ENCODE measurements around the gene IKZF1.
"Not testable (repeated sequence)": the region's sequence is repeated elsewhere in the genome, so short reads cannot be mapped to it uniquely, and the experiment has no call there.

The IKZF1 gene

DNA sequence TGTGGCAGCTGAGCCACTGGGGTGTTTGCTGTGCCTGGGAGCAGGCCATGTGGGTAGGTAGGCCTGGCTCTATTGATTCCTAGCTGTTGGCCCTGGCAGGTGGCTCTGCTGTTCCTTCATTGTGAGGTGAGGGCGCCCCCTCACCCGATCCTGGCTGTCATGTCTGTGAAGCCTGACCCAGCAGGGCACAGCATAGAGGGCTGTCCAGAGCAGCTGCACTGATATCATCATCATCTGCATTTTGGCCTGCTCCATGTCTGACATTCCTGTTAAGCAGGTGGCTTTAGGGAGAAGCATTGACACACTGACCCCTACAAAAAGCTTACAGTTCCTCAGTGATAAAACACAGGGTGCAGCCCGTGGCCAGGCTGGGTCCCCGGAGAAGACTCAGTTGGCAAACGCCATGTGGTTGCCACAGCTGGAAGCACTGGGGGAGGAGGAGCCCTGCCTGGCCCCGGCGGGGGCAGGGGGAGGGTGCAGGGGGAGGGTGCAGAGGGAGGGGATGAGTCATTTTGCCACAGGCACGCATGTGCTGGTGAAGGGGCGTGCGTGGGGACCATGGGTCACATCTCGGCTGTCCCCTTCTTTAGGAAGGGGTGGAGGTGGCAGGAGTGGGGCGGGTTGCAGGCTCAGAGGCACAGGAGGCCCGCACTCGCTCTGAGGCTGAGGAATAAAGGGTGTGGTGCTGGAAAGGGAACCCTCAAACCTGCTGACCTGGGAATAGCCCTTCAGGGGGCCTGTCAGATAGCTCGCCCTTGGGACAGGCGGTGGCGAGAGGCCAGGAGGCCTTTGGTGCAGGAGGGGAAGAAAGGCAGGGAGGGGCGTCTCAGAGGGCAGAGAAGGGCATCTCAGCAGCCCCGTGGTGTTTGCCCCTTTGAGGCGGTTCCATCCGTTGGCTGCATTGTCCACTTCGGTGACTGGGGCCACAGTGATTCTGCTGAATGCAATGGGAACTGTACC, 31.6 kb downstream of the IKZF1 start:
- FAIRE-seq = no peak

- FAIRE-seq = no peak
These were observed 32.6 kb downstream of the IKZF1 start for GRCh38 chr7:50336894-50337703.

DNA sequence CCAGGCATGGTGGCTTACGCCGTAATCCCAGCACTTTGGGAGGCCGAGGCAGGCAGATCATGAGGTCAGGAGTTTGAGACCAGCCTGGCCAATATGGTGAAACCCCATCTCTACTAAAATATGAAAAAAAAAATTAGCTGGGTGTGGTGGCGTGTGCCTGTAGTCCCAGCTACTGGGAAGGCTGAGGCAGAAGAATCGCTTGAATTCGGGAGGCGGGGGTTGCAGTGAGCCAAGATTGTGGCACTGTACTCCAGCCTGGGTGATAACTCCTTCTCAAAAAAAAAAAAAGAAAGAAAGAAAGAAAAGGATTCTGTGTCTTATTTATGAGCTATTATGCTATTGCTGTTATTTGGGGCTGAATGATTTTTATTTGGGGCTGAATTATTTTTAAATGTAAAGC, 35.0 kb downstream of the IKZF1 start:
- FAIRE-seq = not testable (repeated sequence)

DNA sequence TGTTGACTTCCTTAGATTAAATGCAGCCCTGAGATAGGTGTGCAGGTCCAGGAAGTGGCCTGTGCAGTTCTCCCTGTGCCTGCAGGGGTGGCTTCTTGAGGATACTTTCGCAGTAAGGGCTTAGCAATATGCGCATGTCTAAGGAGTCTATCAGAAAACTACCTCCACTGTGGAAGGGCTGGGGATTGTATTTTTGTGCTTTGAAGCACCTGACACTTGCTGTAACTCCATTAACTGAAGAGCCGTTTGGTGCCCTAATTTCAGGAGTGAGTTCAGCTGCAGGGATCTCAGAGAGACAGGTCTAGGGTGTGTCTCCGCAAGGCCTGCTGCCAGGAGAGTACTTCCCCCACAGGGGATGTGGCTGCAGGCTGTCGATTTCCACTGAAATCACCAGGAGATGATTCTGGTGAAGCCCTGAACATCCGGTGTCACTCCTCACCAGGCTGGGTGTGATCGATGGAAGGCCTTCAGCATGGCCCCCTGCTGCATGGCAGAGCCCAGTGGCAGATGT, 35.5 kb downstream of the IKZF1 start:
- FAIRE-seq = no peak

DNA sequence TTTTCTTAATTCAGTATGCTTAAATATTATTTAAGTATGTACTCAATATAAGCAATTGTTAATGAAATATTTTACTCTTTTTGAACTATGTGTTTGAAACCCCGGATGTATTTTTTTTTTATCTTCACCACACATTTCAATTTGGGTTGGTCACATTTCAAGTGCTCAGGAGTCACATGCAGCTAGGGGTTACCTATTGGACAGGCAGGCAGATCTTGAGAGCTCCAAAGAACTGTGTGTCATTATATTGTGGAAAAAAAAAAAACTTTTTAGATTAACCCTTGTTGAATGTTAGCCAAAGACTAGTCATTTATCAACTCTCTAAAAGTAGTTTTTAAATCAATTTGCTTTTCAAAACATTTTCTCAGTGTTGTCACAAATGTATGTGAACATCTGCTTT, 37.2 kb downstream of the IKZF1 start:
- FAIRE-seq = no peak

GRCh38 chr7:50342616-50343114, 38.1 kb downstream of the IKZF1 start:
- FAIRE-seq = no peak

- FAIRE-seq = no peak
These were observed 42.3 kb downstream of the IKZF1 start for GRCh38 chr7:50346545-50347497.

DNA sequence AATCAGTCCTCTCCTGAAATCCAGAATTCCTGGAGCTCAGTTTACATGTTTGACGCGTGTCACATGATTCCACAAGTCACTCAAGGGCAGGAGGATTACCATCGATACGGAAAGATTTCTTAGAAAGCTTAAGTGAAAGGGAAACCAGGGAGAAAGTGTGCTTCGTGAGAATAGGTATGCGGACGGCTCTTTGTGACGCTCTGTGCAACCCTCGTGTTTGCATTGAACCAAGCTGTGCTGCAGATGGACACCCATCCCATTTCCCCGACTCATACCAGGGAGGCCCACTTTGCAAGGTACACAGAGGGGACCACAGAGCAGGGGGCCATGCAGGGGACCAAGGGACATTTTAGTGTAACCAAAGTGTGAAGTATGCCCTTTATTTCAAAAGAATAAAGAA, 43.2 kb downstream of the IKZF1 start:
- FAIRE-seq = no peak

- no peak for FAIRE-seq
These were observed 44.1 kb downstream of the IKZF1 start for GRCh38 chr7:50348469-50349162.

GRCh38 chr7:50349399-50349798, 44.9 kb downstream of the IKZF1 start:
- no peak for FAIRE-seq

DNA sequence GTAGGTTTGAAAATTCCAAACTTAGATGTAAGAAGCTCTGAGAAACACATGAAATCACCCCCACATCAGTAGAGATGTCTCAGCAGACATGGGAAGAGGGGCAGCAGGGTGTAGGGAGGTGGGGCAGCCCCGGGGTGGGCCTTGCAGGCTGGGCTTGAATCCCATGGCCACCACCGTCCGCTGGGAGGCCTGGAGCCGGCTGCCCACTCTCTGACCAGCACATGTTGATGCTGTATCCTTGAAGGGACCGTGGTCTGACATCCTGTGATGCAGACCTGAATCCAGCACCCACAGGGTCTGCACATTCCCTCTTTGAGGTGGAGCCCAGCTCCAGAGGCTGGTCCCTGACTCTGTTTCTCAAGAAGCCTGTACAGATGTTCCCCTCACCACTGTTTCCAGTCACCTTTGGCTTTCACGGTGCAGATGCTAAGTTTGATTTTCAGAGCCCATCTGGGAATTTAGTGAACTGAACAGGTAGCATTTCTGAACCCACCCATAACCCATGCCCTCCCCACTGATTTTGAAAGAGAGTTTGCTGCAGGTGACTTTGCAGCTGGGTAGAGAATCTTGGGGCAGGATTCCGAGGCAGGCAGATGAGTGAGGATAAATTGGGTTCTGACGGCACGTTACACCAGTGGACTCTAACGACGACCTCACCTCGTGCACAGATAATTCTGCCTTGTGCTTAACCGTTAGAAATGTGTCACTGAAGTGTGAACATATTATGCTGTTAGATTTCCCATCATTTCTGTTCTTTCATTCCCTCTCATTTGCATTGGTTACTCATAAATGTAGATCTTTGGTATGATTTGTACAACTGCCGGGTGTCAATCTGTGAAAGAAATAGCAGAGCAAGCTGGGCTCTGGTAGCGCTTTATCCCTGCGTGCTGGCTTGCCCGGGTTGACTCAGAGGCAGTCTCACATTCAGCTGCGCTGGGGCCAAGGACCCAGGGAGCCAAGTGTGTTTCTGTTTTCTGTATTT, 45.7 kb downstream of the IKZF1 start:
- FAIRE-seq = no peak

DNA sequence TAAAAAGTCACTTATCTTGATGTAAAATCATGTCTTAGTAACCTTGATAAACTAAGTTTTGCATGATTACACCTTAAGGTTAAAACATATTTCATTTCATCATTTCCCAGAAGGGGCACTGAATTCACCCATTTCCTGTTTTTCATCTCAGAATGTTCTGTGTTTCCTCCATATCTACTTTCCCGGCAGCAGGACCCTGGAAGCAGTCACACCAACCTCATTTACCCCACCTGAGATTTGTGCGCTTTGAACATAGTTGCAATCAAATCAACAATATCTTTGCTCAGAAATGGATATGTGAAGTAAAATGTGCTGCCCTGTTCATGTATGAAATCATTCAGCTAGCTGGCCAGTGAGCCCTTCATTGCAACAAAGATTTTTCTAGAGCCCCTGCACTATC, 46.8 kb downstream of the IKZF1 start:
- FAIRE-seq = no peak

GRCh38 chr7:50352282-50352681, 47.8 kb downstream of the IKZF1 start:
- FAIRE-seq = no peak

DNA sequence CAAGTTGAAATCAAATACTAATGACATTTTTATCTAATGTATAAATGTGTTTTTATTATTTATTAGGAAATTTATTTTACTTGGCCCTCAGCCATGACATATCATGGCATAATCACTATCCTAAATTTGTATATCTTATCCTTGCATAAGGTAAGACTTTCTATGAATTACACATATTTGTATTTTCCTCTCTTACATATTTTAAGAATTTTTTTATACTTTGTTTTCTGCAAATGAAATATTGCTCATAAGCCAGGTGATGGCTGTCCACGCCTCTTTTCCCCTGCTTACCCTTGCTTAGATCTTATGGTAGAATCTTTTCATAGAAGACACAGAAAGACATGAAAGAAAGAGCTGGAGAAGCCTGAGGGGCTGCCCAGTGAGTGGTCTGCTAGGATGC, 48.2 kb downstream of the IKZF1 start:
- FAIRE-seq = no peak

- FAIRE-seq = no peak
These were observed 48.7 kb downstream of the IKZF1 start for GRCh38 chr7:50353201-50353600.

GRCh38 chr7:50353894-50354595, 49.5 kb downstream of the IKZF1 start:
- no peak for FAIRE-seq

- no peak for FAIRE-seq
These were observed 51.3 kb downstream of the IKZF1 start for GRCh38 chr7:50355817-50356178.

DNA sequence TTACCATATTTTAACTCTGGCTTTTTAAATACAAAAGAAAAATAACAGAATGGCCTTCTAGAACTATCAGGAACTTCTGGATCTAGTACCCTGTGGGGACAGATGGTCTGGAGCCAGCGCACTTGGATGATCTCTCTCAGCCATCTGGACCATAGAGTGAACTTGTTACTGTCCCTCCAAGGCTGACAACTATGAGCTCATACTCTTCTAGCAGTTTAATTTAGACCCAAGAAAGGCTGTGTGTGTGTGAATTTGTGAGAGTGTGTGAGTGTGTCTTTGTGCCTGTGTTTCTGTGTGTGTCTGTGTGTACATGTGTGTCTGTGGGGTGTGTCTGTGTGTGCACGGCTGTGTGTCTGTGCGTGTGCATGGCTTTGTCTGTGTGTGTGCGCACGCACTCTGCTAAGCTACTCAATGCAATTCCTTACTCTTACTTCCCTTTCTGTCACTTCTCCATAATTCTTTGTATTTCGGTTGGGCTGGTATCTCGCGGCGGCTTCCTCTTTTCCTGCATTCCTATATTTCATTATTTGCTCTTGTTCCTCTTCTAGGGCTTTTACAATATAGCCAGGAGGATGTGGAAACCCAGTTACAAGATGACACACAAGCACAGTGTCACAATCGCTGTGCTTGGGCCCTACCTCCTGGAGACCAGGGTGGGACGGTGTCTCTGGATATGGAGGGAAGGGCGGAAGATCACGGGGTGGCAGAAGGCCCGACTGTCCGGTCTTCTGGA, 51.9 kb downstream of the IKZF1 start:
- no peak for FAIRE-seq

DNA sequence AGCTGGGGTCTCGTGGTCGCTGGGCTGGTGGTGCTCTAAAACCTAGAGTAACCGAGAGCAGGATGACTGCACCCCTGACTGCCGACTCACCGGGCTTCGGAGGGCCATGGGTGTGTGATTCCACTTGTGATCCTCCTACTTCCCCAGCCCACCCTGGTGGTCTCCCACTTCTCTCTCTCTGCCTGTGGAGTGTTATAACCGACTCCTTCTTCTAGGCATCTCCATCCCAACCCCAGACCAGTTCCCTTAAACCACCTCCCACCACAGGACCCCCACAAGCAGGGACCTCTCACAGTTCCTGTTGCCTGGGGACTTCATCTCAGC, 52.4 kb downstream of the IKZF1 start:
- no peak for FAIRE-seq
